ENCODE measurements around the gene COLQ.
"Not testable (repeated sequence)": the region's sequence is repeated elsewhere in the genome, so short reads cannot be mapped to it uniquely, and the experiment has no call there.

The COLQ gene

GRCh38 chr3:15465876-15466585, 55.5 kb downstream of the COLQ start:
- no peak for TF ChIP-seq CTCF (IDR thresholded peaks at IDR 0.05; ENCODE audit: control insufficient read depth, insufficient read depth, low read depth, low read length, missing control alignments)
- H3K4me3 ChIP-seq (ENCODE audit: control insufficient read depth, low read depth, low read length): no peak overlapping the region
- DNase-seq (ENCODE audit: low read depth): no peak

- DNase-seq (ENCODE audit: low read depth): no peak
- no peak for TF ChIP-seq CTCF (IDR thresholded peaks at IDR 0.05; ENCODE audit: control insufficient read depth, insufficient read depth, low read depth, low read length, missing control alignments)
- H3K4me3 ChIP-seq (ENCODE audit: control insufficient read depth, low read depth, low read length): no peak overlapping the region
These were observed 59.1 kb downstream of the COLQ start for GRCh38 chr3:15462451-15462850.

- DNase-seq (ENCODE audit: low read depth): no peak
These were observed 60.5 kb downstream of the COLQ start for GRCh38 chr3:15460891-15461531.

GRCh38 chr3:15458212-15458780, 63.2 kb downstream of the COLQ start:
- H3K4me3 ChIP-seq (ENCODE audit: control insufficient read depth, low read depth, low read length): no peak overlapping the region
- DNase-seq (ENCODE audit: low read depth): no peak
- TF ChIP-seq CTCF (IDR thresholded peaks at IDR 0.05; ENCODE audit: control insufficient read depth, insufficient read depth, low read depth, low read length, missing control alignments): no peak

More at GRCh38 chr3:15460891-15461531, 60.5 kb downstream of the COLQ start:
- H3K4me3 ChIP-seq (ENCODE audit: control insufficient read depth, low read depth, low read length): no peak overlapping the region
- TF ChIP-seq CTCF (IDR thresholded peaks at IDR 0.05; ENCODE audit: control insufficient read depth, insufficient read depth, low read depth, low read length, missing control alignments): no peak

- not testable (repeated sequence) for DNase-seq (ENCODE audit: low read depth); H3K4me3 ChIP-seq (ENCODE audit: control insufficient read depth, low read depth, low read length)
These were observed 64.6 kb downstream of the COLQ start for GRCh38 chr3:15456915-15457314.

- H3K4me3 ChIP-seq (ENCODE audit: control insufficient read depth, low read depth, low read length): no peak overlapping the region
- no peak for DNase-seq (ENCODE audit: low read depth)
- TF ChIP-seq CTCF (IDR thresholded peaks at IDR 0.05; ENCODE audit: control insufficient read depth, insufficient read depth, low read depth, low read length, missing control alignments): no peak
These were observed 65.2 kb downstream of the COLQ start for GRCh38 chr3:15456321-15456720.

GRCh38 chr3:15455756-15456155, 65.8 kb downstream of the COLQ start:
- DNase-seq (ENCODE audit: low read depth): no peak
- H3K4me3 ChIP-seq (ENCODE audit: control insufficient read depth, low read depth, low read length): no peak overlapping the region
- TF ChIP-seq CTCF (IDR thresholded peaks at IDR 0.05; ENCODE audit: control insufficient read depth, insufficient read depth, low read depth, low read length, missing control alignments): no peak

Measured in AG09309 (cell line).